Measurements from ENCODE around the gene PIK3C2B. TPM values are rescaled to one million over a fixed set of nuclear protein-coding genes. Genes with fewer than 3 reads are reported as not detected.

PIK3C2B gene
- total RNA-seq, 1 donor from 2014 or later: 62.2 TPM

GRCh38 chr1:204505674-204506200 lies 11.1 kb upstream of the PIK3C2B start:
- no peak for DNase-seq (ENCODE audit: low spot score, unreplicated experiment)
- no peaks in the 10 kb centered on the region for H3K27me3 Mint-ChIP-seq
- H3K27ac Mint-ChIP-seq: peak overlapping the region; percentile 100
- H3K9me3 Mint-ChIP-seq (ENCODE audit: low read depth): no peaks in the 10 kb centered on the region
- peaks cover 16% of the 10 kb centered on the region for H3K4me1 Mint-ChIP-seq (ENCODE audit: low read depth)
- TF ChIP-seq CTCF (IDR thresholded peaks at IDR 0.05; ENCODE audit: unreplicated experiment): no peak
- peaks cover 2% of the 10 kb centered on the region for H3K36me3 Mint-ChIP-seq (ENCODE audit: insufficient read depth)
- peak overlapping the region; percentile 94 for H3K4me3 Mint-ChIP-seq (ENCODE audit: low read depth)

GRCh38 chr1:204503913-204504519 lies 9.4 kb upstream of the PIK3C2B start:
- no peak overlapping the region for H3K4me3 Mint-ChIP-seq (ENCODE audit: low read depth)
- TF ChIP-seq CTCF (IDR thresholded peaks at IDR 0.05; ENCODE audit: unreplicated experiment): peak; percentile 18

GRCh38 chr1:204503122-204503912 lies 8.7 kb upstream of the PIK3C2B start:
- H3K27ac Mint-ChIP-seq: peak overlapping the region; percentile 0
- peaks cover 16% of the 10 kb centered on the region for H3K4me1 Mint-ChIP-seq (ENCODE audit: low read depth)
- peak overlapping the region; percentile 35 for H3K4me3 Mint-ChIP-seq (ENCODE audit: low read depth)
- H3K27me3 Mint-ChIP-seq: peaks cover 5% of the 10 kb centered on the region
- TF ChIP-seq CTCF (IDR thresholded peaks at IDR 0.05; ENCODE audit: unreplicated experiment): peak; percentile 85
- peaks cover 2% of the 10 kb centered on the region for H3K36me3 Mint-ChIP-seq (ENCODE audit: insufficient read depth)
- H3K9me3 Mint-ChIP-seq (ENCODE audit: low read depth): no peaks in the 10 kb centered on the region
- DNase-seq (ENCODE audit: low spot score, unreplicated experiment): no peak

More at GRCh38 chr1:204503913-204504519, 9.4 kb upstream of the PIK3C2B start:
- H3K27me3 Mint-ChIP-seq: no peaks in the 10 kb centered on the region
- no peak for DNase-seq (ENCODE audit: low spot score, unreplicated experiment)
- H3K4me1 Mint-ChIP-seq (ENCODE audit: low read depth): peaks cover 16% of the 10 kb centered on the region
- H3K9me3 Mint-ChIP-seq (ENCODE audit: low read depth): no peaks in the 10 kb centered on the region
- peaks cover 2% of the 10 kb centered on the region for H3K36me3 Mint-ChIP-seq (ENCODE audit: insufficient read depth)
- H3K27ac Mint-ChIP-seq: no peak overlapping the region

GRCh38 chr1:204502241-204502640 lies 7.6 kb upstream of the PIK3C2B start:
- peaks cover 2% of the 10 kb centered on the region for H3K36me3 Mint-ChIP-seq (ENCODE audit: insufficient read depth)
- DNase-seq (ENCODE audit: low spot score, unreplicated experiment): no peak
- H3K27ac Mint-ChIP-seq: no peak overlapping the region
- H3K9me3 Mint-ChIP-seq (ENCODE audit: low read depth): no peaks in the 10 kb centered on the region
- no peak for TF ChIP-seq CTCF (IDR thresholded peaks at IDR 0.05; ENCODE audit: unreplicated experiment)
- H3K4me3 Mint-ChIP-seq (ENCODE audit: low read depth): no peak overlapping the region
- H3K27me3 Mint-ChIP-seq: peaks cover 14% of the 10 kb centered on the region
- H3K4me1 Mint-ChIP-seq (ENCODE audit: low read depth): peaks cover 16% of the 10 kb centered on the region

All from progenitor cell of endocrine pancreas (in vitro differentiated cells).